ENCODE results near the gene GSE1. TPM values are rescaled to one million over a fixed set of nuclear protein-coding genes. Genes with fewer than 3 reads are reported as not detected.

The GSE1 gene
- total RNA-seq, 6 experiments from 2014 or later = 49.2 to 62.3 (median 58.1) TPM

- H3K4me3 Mint-ChIP-seq = peak overlapping the region; percentile 71
Measured at GRCh38 chr16:85610059-85610445, 3.1 kb upstream of the GSE1 start.

GRCh38 chr16:85610446-85611193 is 2.5 kb upstream of the GSE1 start:
- DNase-seq = peak; percentile 83
- H3K4me1 Mint-ChIP-seq (ENCODE audit: low read depth) = peaks cover 18% of the 10 kb centered on the region

More at GRCh38 chr16:85610059-85610445, 3.1 kb upstream of the GSE1 start:
- Mint-ChIP-seq H3K27me3 (ENCODE audit: insufficient read depth) (peaks cover 2% of the 10 kb centered on the region; the same call in 1 of the 2 replicates), H3K4me1 (ENCODE audit: low read depth) (peaks cover 18% of the 10 kb centered on the region), H3K36me3 (ENCODE audit: low read depth) (no peaks in the 10 kb centered on the region), H3K9me3 (no peaks in the 10 kb centered on the region), H3K27ac (peak overlapping the region; percentile 70; the same call in 1 of the 2 replicates)
- DNase-seq = no peak
- TF ChIP-seq, protein P1, sequence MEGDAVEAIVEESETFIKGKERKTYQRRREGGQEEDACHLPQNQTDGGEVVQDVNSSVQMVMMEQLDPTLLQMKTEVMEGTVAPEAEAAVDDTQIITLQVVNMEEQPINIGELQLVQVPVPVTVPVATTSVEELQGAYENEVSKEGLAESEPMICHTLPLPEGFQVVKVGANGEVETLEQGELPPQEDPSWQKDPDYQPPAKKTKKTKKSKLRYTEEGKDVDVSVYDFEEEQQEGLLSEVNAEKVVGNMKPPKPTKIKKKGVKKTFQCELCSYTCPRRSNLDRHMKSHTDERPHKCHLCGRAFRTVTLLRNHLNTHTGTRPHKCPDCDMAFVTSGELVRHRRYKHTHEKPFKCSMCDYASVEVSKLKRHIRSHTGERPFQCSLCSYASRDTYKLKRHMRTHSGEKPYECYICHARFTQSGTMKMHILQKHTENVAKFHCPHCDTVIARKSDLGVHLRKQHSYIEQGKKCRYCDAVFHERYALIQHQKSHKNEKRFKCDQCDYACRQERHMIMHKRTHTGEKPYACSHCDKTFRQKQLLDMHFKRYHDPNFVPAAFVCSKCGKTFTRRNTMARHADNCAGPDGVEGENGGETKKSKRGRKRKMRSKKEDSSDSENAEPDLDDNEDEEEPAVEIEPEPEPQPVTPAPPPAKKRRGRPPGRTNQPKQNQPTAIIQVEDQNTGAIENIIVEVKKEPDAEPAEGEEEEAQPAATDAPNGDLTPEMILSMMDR (IDR thresholded peaks at IDR 0.05) = no peak

GRCh38 chr16:85611194-85611443 is 2.0 kb upstream of the GSE1 start:
- Mint-ChIP-seq H3K4me3 (peak overlapping the region; percentile 71), H3K27ac (peak overlapping the region; percentile 84)
- no peak for DNase-seq

More at GRCh38 chr16:85610446-85611193, 2.5 kb upstream of the GSE1 start:
- H3K36me3 Mint-ChIP-seq (ENCODE audit: low read depth) = no peaks in the 10 kb centered on the region
- H3K27me3 Mint-ChIP-seq (ENCODE audit: insufficient read depth) = peaks cover 2% of the 10 kb centered on the region
- H3K27ac Mint-ChIP-seq = peak overlapping the region; percentile 84
- H3K4me3 Mint-ChIP-seq = peak overlapping the region; percentile 71
- no peaks in the 10 kb centered on the region for H3K9me3 Mint-ChIP-seq
- TF ChIP-seq, protein P1 (IDR thresholded peaks at IDR 0.05) = peak; percentile 99

GRCh38 chr16:85611444-85612190 is 1.5 kb upstream of the GSE1 start:
- H3K27ac Mint-ChIP-seq = peak overlapping the region; percentile 61
- no peaks in the 10 kb centered on the region for H3K36me3 Mint-ChIP-seq (ENCODE audit: low read depth)
- H3K4me1 Mint-ChIP-seq (ENCODE audit: low read depth) = peaks cover 23% of the 10 kb centered on the region
- TF ChIP-seq, protein P1 (IDR thresholded peaks at IDR 0.05) = no peak
- DNase-seq = peak; percentile 73
- peaks cover 2% of the 10 kb centered on the region for H3K27me3 Mint-ChIP-seq (ENCODE audit: insufficient read depth)
- peak overlapping the region; percentile 76 for H3K4me3 Mint-ChIP-seq
- no peaks in the 10 kb centered on the region for H3K9me3 Mint-ChIP-seq

More at GRCh38 chr16:85611194-85611443, 2.0 kb upstream of the GSE1 start:
- H3K36me3 Mint-ChIP-seq (ENCODE audit: low read depth) = no peaks in the 10 kb centered on the region
- H3K4me1 Mint-ChIP-seq (ENCODE audit: low read depth) = peaks cover 23% of the 10 kb centered on the region
- peaks cover 2% of the 10 kb centered on the region for H3K27me3 Mint-ChIP-seq (ENCODE audit: insufficient read depth)
- H3K9me3 Mint-ChIP-seq = no peaks in the 10 kb centered on the region
- TF ChIP-seq, protein P1 (IDR thresholded peaks at IDR 0.05) = no peak

DNA sequence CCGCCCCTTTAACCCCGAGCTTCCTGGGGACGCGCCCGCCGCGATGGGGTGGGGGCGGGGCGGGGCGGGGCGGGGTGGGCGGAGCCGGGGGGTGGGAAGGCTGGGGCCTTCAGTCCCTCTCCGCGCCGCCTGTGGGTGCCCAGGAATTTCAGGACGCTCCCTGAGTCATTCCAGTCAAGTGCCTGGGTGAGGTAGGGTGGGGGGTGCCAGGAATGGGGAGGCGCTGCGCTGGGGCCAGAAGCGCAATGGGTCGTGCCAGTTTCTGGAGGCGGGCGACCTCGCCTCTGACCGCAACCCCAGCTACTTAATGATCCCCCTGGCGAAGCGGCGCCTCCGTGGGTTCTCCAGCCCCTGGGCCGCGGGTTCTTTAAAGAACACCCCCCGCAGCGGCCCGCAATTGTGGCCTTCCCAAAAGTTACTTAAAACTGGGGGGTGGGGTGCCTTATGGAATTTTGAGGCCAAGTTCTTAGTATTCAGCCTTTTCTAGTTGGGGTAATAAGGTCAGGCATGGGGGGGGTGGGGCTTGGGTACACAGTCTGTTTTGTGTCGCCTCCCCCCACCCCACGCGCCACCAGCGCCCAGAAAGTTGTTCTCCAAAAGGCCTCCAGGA is 826 bp upstream of the GSE1 start:
- TF ChIP-seq, protein P1 (IDR thresholded peaks at IDR 0.05) = peak; percentile 25; the same call in 1 of the 2 replicates
- peaks cover 2% of the 10 kb centered on the region for H3K27me3 Mint-ChIP-seq (ENCODE audit: insufficient read depth)
- peak overlapping the region; percentile 78 for H3K27ac Mint-ChIP-seq
- peak; percentile 94 for DNase-seq
- no peaks in the 10 kb centered on the region for H3K36me3 Mint-ChIP-seq (ENCODE audit: low read depth)
- peaks cover 23% of the 10 kb centered on the region for H3K4me1 Mint-ChIP-seq (ENCODE audit: low read depth)
- H3K9me3 Mint-ChIP-seq = no peaks in the 10 kb centered on the region
- peak overlapping the region; percentile 76 for H3K4me3 Mint-ChIP-seq

Measured in HFFc6 (cell line).